ENCODE data around the gene FAM219B. TPM values are rescaled to one million over a fixed set of nuclear protein-coding genes. Genes with fewer than 3 reads are reported as not detected.
"Not testable (repeated sequence)": the region's sequence is repeated elsewhere in the genome, so short reads cannot be mapped to it uniquely, and the experiment has no call there.

FAM219B gene
- total RNA-seq, 1 experiment from 2014 or later, result 56.2 TPM

DNA sequence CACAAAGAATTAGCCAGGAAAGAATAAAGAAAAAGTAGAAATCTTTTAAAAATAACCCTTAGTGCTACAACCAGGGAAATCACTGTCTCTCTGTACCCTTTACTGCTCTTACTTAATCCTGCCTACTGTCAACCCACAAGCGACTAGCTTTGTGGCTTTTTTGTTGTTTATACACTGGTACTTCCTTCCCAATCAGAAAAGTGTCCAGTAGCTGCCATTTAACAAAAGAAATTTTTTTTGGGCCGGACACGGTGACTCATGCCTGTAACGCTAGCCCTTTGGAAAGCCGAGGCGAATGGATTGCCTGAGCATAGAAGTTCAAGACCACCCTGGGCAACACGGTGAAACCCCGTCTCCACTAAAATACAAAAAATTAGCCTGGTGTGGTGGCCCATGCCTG, 13.8 kb upstream of the FAM219B start:
- Mint-ChIP-seq H3K9me3 (ENCODE audit: low read depth, unreplicated experiment) (no peaks in the 10 kb centered on the region), H3K4me1 (ENCODE audit: low read depth, unreplicated experiment) (no peaks in the 10 kb centered on the region), H3K27me3 (ENCODE audit: unreplicated experiment) (no peaks in the 10 kb centered on the region), H3K36me3 (ENCODE audit: insufficient read depth, unreplicated experiment) (peaks cover 52% of the 10 kb centered on the region), H3K4me3 (ENCODE audit: low read depth, unreplicated experiment) (no peak overlapping the region), H3K27ac (ENCODE audit: unreplicated experiment) (no peak overlapping the region)
- intact Hi-C loops (cut with micrococcal nuclease; ENCODE audit: unreplicated experiment), result no loop called here
- TF ChIP-seq, protein P1, sequence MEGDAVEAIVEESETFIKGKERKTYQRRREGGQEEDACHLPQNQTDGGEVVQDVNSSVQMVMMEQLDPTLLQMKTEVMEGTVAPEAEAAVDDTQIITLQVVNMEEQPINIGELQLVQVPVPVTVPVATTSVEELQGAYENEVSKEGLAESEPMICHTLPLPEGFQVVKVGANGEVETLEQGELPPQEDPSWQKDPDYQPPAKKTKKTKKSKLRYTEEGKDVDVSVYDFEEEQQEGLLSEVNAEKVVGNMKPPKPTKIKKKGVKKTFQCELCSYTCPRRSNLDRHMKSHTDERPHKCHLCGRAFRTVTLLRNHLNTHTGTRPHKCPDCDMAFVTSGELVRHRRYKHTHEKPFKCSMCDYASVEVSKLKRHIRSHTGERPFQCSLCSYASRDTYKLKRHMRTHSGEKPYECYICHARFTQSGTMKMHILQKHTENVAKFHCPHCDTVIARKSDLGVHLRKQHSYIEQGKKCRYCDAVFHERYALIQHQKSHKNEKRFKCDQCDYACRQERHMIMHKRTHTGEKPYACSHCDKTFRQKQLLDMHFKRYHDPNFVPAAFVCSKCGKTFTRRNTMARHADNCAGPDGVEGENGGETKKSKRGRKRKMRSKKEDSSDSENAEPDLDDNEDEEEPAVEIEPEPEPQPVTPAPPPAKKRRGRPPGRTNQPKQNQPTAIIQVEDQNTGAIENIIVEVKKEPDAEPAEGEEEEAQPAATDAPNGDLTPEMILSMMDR (IDR thresholded peaks at IDR 0.05; ENCODE audit: unreplicated experiment), result no peak
- CTCF ChIA-PET, result interaction anchor here (0.6 kb wide), 1 partner anchor 78 kb away, joined by 3 read pairs; no protein-coding TSS in a partner anchor
- no TSS peak for BruUV-seq (replicated peaks)
- DNase-seq, result no peak

DNA sequence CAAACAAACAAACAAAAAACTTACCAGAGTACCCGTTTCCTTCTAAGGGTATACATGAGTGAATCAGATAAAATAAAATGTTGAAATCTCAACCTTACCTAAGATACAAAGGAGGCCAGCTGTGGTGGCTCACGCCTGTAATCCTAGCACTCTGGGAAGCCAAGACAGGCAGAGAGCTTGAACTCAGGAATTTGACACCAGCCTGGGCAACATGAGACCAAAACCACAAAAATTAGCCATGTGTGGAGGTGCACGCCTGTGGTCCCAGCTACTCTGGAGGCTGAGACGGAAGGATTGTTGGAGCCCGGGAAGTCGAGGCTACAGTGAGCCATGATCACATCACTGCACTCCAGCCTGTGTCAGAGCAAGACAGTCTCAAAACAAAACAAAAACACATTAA, 11.0 kb upstream of the FAM219B start:
- Mint-ChIP-seq H3K4me1 (ENCODE audit: low read depth, unreplicated experiment) (no peaks in the 10 kb centered on the region), H3K9me3 (ENCODE audit: low read depth, unreplicated experiment) (no peaks in the 10 kb centered on the region), H3K27ac (ENCODE audit: unreplicated experiment) (no peak overlapping the region), H3K4me3 (ENCODE audit: low read depth, unreplicated experiment) (no peak overlapping the region), H3K27me3 (ENCODE audit: unreplicated experiment) (no peaks in the 10 kb centered on the region), H3K36me3 (ENCODE audit: insufficient read depth, unreplicated experiment) (peaks cover 65% of the 10 kb centered on the region)
- CTCF ChIA-PET, result interaction anchor here (0.6 to 0.7 kb wide), 2 partner anchors 70 to 376 kb away, joined by 3 to 4 read pairs; no protein-coding TSS in a partner anchor
- intact Hi-C loops (cut with micrococcal nuclease; ENCODE audit: unreplicated experiment), result no loop called here
- TF ChIP-seq, protein P1 (IDR thresholded peaks at IDR 0.05; ENCODE audit: unreplicated experiment), result no peak
- no TSS peak for BruUV-seq (replicated peaks)
- no peak for DNase-seq

DNA sequence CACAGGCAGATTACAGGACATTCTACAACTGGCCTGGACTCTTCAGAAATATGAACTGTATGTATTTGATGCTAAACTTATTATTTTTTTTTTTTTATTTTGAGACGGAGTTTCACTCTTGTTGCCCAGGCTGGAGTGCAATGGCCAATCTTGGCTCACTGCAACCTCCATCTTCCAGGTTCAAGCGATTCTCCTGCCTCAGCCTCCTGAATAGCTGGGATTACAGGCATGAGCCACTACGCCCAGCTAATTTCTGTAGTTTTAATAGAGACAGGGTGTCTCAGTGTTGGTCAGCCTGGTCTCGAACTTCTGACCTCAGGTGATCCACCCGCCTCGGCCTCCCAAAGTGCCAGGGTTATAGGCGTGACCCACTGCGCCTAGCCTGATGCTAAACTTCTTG, 7.1 kb upstream of the FAM219B start:
- H3K9me3 Mint-ChIP-seq (ENCODE audit: low read depth, unreplicated experiment); BruUV-seq (replicated peaks); H3K27ac Mint-ChIP-seq (ENCODE audit: unreplicated experiment); DNase-seq; intact Hi-C loops (cut with micrococcal nuclease; ENCODE audit: unreplicated experiment); H3K27me3 Mint-ChIP-seq (ENCODE audit: unreplicated experiment); H3K4me3 Mint-ChIP-seq (ENCODE audit: low read depth, unreplicated experiment); H3K4me1 Mint-ChIP-seq (ENCODE audit: low read depth, unreplicated experiment): not testable (repeated sequence)
- CTCF ChIA-PET, result interaction anchor here (0.9 kb wide), 1 partner anchor 9 kb away, joined by 6 read pairs; no protein-coding TSS in a partner anchor
- peaks cover 39% of the 10 kb centered on the region for H3K36me3 Mint-ChIP-seq (ENCODE audit: insufficient read depth, unreplicated experiment)

DNA sequence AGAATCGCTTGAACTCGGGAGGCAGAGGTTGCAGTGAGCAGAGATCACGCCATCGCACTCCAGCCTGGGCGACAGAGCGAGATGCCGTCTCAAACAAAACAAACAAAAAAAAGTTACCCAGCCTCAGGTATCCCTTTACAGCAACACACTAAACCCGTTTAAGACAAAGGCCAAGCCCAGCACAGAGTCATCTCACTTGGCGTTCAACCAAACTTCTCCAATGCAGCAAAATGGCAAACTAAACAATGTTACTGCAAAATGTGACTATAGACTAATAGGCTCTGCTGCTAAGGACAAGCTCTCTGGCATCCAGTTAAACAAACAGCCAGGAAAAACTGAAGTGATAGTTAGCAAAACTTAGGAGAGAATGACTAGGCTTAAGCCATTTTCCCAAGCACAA, 6.4 kb upstream of the FAM219B start:
- no peaks in the 10 kb centered on the region for H3K4me1 Mint-ChIP-seq (ENCODE audit: low read depth, unreplicated experiment)
- CTCF ChIA-PET, result no interaction called here
- H3K27ac Mint-ChIP-seq (ENCODE audit: unreplicated experiment), result no peak overlapping the region
- no TSS peak for BruUV-seq (replicated peaks)
- H3K4me3 Mint-ChIP-seq (ENCODE audit: low read depth, unreplicated experiment), result no peak overlapping the region
- intact Hi-C loops (cut with micrococcal nuclease; ENCODE audit: unreplicated experiment), result no loop called here
- no peaks in the 10 kb centered on the region for H3K27me3 Mint-ChIP-seq (ENCODE audit: unreplicated experiment)
- TF ChIP-seq, protein P1 (IDR thresholded peaks at IDR 0.05; ENCODE audit: unreplicated experiment), result no peak
- peaks cover 32% of the 10 kb centered on the region for H3K36me3 Mint-ChIP-seq (ENCODE audit: insufficient read depth, unreplicated experiment)
- DNase-seq, result no peak
- no peaks in the 10 kb centered on the region for H3K9me3 Mint-ChIP-seq (ENCODE audit: low read depth, unreplicated experiment)

DNA sequence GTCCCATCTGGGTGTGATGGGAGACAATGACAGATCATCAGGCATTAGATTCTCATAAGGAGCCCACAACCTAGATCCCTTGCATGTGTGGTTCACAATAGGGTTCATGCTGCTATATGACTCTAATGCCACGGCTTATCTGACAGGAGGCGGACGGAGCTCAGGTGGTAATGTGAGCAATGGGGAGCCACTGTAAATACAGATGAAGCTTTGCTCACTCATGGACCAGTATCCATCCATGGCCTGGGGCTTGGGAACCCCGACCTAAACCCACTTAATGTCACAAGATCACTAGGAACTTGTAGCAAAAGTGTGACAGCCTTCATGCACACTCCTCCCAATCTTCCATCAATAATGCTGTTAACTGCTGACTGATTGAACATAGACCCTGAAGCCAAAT, 2.0 kb upstream of the FAM219B start:
- Mint-ChIP-seq H3K36me3 (ENCODE audit: insufficient read depth, unreplicated experiment) (peaks cover 29% of the 10 kb centered on the region), H3K27ac (ENCODE audit: unreplicated experiment) (no peak overlapping the region), H3K4me1 (ENCODE audit: low read depth, unreplicated experiment) (peaks cover 13% of the 10 kb centered on the region), H3K4me3 (ENCODE audit: low read depth, unreplicated experiment) (no peak overlapping the region), H3K27me3 (ENCODE audit: unreplicated experiment) (no peaks in the 10 kb centered on the region), H3K9me3 (ENCODE audit: low read depth, unreplicated experiment) (no peaks in the 10 kb centered on the region)
- TF ChIP-seq, protein P1 (IDR thresholded peaks at IDR 0.05; ENCODE audit: unreplicated experiment), result no peak
- CTCF ChIA-PET, result interaction anchor here (0.9 kb wide), 1 partner anchor 35 kb away, joined by 6 read pairs; the partner anchor contains the start of gene SCAMP2
- BruUV-seq (replicated peaks), result no TSS peak
- no peak for DNase-seq
- intact Hi-C loops (cut with micrococcal nuclease; ENCODE audit: unreplicated experiment), result no loop called here

Data from Calu3 (cell line).